Amygdala (tissue), 56 donors: ENCODE results near the gene CNIH4.
"Not testable (repeated sequence)": the region's sequence is repeated elsewhere in the genome, so short reads cannot be mapped to it uniquely, and the experiment has no call there.

Experiments used
- DNase-seq, 56 donors: peaks; one replicate each; lab custom pipeline; 2025; lab: John Stamatoyannopoulos, UW

CNIH4 gene

DNA sequence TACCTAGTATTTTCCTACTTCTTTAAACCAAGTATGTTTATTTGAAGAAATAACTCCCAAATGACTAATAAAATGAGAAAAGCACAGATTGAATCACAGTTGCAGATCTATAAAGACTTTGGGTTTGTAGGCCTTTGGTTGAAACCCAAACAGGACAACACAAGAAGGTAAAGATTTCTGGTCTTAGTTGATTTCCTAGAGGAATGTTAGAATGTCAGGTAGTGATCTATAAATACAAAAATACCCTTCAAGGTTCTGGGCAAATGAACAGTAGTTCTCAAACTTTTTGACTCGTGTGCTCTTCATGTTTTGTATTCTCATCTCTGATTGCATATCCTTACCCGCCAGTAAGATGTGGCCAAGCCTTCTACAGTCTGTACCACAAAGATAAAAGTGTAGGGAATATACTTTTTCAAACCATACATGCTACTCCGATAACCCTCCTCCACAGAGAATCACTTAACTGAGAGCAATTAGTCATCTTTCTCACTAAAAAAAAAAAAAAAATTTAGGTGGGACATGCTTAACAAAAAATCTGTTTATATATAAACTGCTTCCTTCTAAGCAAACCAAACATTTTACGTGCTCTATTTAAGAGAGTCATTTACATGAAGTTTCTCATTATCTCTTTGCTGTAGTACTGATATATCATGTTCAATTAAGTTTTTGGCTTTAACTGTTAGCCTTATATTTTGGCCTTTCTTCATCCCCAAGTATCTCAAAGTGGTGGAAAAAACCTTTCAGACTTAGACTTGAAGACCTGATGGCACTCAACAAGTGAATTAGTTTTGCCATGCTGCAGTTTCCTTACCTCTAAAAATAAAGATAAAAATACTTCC lies 36.0 kb downstream of the CNIH4 start:
- DNase-seq = no peak

DNA sequence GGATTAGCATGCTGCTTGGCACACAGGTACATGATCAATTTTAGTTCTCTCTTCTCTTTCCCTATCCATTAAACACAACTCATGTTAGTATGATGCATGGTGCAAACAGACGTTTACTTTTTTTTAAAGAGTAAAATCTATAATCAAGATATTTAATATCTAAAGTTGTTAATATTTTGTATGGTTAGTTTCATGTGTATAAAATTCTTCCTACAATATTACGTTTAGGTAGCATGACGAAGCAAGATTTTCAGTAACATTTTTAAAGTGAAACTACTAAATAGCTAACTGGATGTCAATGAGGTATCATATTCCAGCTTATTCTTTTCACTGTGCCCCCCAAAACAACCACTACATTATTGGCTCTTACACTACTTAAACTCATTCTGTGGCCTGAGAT lies 36.6 kb downstream of the CNIH4 start:
- DNase-seq = no peak

DNA sequence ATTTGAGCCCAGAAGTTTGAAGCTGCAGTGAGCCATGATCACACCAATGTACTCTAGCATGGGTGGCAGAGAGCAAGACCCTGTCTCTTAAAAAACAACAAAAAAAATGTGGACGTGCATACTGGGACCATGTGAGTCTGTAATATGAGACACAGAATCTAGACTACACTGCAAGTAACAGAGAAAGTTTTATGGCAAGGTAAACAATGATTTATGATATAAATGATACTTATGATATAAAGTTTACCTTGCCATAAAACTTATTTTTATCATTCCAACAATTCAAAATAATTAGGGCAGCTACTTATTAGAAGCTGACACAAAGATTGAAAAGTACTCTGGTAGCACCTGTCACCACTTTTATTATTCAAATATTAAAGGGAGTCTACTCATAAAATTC lies 43.2 kb downstream of the CNIH4 start:
- no peak for DNase-seq

DNA sequence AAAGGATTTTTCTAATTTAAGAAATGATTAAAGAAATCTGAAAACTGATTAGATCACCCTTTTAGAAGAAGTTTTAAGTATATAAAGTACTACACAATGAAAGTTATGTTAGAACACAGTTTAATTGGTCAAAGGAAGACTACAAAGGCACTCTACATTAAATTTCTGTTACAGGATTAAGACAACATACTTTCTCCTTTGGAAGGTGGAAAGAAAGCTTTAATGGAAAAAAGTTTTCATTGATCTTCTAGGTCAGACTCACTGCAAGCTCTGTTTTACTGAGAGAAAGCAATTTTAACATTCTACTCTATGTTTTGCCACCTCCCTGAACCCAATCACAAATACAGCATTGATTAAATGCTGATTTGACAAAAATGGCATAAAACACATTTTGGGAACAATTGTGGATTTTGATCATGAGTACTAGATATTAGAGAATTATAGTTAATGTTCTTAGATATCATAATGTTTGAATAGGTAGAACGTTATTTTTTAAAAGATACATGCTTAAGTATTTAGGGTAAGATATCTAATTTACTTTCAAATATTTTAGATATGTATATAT lies 45.9 kb downstream of the CNIH4 start:
- no peak for DNase-seq

DNA sequence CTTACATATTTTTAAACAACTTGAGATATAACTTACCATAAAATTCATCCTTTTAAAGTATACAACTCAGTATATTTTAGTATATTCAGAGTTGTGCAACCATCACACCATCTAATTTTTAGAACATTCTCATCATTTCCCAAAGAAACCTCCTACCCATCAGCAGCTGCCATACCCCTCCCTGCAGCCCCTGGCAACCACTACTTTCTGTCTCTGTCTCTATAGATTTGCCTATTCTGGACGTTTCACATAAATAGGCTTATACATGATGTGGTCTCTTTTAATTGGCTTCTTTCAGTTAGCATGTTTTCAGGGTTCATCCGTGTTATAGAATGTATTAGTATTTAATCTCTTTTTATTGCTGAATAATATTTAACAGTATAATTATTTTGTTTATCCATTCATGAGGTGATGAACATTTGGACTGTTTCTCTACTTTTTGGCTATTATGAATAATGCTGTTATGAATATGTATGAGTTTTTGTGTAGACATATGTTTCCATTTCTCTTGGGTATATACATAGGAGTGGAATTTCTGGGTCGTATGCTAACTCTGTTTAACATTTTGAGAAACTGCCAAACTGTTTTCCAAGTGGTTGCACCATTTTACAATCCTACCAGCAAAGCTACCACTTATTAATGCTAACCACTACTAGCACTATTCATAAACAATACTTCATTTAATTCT lies 48.4 kb downstream of the CNIH4 start:
- no peak for DNase-seq

DNA sequence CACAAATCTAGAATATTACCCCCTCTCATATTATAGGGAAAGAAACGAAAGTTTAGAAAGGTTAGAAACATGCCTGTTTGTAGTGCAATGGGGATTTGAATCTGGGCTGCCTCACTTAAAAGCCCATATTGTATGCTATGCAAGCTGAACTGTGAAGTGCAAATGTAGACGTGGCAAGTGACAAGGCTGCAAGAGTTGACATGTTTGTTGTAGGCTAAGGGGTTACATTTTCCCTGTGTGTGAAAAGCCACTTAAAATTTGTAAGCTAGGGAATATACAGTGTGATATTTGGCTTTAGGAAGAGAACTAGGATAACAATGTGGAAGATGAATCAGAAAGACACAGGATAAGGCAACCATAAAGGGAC lies 48.9 kb downstream of the CNIH4 start:
- DNase-seq = no peak

DNA sequence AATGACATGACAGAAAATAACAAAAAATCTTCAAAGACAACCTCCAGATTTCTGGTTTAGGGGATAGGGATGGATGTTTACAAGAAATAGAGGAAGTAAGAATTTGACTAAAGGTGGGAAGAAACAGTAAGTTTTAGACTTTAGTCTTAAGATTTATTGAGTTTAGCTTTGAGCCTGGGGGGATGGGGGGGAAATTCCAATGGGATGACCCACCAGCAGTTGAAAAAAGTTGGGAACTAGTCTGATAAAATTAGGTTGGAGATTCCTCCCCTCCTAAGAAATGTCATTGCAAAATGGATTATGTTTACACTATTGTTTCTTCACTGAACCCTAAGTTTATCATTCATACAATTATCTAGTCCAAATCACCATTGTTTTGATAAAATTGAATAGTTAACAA lies 49.5 kb downstream of the CNIH4 start:
- no peak for DNase-seq

DNA sequence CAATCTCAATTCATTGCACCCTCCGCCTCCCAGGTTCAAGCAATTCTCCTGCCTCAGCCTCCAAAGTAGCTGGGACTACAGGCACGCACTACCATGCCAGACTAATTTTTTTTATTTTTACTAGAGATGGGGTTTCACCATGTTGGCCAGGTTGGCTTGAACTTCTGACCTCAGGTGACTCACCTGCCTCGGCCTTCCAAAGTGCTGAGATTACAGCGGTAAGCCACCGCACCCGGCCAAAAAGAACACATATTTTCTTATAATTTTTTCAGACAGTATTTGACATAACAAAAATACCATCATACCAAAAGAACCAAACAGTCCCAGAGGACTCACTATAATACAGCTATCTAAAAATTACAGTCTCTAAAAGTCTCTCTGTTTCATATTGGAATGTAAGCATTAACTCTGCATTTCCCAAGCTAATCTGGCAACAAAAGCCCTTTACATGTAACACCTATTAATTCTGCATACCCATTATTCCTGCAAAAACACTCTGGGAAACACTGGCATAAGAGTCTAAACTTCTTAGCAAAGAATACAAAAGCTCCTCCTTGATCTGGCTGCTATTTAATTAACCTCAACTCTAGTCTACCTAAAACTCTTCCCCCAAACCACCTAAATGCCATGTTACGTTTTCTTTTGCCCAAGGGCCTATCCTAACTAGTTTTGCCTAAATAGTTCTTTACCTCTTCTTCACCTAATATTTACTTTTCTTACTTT lies 51.1 kb downstream of the CNIH4 start:
- DNase-seq = no peak

DNA sequence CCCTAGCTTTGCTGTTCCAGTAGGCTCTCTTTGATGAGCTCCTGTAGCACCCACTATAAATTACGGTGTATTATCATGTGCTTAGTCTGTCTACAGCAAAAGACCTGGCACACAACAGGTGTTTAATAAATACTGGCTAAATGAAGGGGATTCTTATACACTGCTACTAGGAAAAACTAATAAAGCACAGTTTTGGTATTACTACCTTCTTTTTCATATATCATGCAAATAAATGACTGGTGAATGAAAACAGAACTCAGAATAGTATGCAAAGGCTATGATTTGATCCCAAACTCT lies 51.6 kb downstream of the CNIH4 start:
- DNase-seq = no peak

DNA sequence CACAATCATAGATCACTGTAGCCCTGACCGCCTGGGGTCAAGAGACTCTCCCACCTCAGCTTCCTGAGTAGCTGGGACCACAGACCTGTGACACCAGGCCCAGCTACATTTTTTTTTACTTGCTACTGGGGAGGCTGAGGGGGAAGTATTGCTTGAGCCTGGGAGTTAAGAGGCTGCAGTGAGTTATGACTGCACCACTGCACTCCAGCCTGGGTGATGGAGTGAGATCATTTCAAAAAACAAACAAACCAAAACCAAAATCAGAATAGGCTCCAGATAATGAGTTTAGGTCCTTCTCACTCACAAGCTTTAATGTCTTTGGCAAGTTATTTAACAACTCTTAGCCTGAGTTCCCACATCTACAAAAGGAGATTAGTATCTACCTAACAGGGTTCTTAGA lies 55.1 kb downstream of the CNIH4 start:
- DNase-seq = no peak

DNA sequence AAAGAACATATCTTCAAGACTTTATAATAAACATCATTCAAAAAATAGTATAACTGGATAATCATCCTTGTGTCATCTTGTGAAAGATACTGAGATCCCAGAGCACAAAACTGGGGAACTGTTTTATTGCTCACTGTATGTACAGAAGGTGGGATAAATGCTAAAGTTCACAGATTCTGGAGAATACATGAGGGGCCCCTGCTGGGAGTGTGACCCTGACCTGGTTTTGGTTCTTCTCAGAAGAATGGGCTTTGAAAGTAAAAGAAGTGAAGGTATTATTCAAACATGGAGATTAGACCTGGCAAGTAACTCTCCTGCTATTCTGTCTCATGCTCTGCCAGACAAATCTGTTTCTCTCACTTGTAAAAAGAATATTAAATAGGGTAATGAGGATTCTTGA lies 63.4 kb downstream of the CNIH4 start:
- no peak for DNase-seq

DNA sequence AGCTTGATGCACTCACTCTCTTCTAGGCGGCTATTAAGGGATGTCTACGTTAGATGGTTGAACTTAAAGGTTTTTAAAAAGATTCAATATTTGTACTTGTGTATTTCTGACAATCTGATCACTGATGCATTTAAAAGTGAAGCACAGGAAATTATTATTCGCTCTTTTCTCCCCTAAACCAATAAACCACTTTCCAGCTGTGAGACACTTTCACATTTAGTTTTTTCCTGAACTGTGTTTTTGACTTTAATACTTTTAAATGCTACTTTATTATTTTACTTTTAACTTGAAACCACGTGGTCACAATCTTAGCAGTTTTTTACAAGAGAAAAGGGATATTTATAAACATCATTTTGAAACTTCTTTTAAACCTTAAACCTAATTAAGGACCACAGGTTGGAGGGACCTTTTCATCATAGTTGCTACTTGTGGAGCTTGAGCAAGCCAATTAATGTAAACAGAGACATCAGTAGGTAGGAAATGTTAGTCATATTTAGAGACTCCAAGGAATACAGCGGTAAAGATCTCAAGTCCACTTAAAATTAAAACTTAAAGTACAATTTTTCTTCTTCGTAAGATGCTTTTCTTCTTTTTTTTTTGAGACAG lies 68.7 kb downstream of the CNIH4 start:
- no peak for DNase-seq

DNA sequence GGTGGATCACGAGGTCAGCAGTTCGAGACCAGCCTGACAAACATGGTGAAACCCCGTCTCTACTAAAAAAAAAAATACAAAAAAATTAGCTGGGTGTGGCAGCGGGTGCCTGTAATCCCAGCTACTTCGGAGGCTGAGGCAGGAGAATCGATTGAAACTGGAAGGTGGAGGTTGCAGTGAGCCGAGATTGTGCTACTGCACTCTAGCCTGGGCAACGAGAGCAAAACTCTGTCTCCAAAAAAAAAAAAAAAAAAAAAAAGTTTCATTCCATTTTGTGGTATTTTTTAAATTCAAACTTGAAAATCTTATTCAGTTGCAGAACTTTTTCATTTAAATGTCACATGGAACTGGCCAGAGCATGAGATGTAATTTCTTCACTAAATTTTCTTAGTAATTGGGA lies 70.2 kb downstream of the CNIH4 start:
- DNase-seq = not testable (repeated sequence)

DNA sequence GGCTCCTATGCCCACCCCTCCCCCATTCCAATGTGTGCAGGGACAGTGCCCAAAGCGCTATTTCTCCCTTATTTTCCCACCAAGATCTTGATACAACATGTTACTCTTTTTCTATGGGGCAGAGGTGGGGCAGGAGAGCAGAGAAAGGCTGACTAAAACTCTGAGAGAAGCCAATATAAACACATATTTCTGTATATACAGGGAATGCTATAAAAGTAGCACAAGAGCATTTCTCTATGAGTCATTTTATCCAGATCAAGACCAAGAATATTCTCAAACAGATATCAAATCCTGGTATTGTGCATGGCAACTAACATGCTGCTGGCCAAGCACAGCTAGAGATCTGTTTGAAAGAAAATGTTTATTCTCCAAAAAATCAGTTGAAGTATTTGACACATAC lies 70.7 kb downstream of the CNIH4 start:
- DNase-seq = no peak

DNA sequence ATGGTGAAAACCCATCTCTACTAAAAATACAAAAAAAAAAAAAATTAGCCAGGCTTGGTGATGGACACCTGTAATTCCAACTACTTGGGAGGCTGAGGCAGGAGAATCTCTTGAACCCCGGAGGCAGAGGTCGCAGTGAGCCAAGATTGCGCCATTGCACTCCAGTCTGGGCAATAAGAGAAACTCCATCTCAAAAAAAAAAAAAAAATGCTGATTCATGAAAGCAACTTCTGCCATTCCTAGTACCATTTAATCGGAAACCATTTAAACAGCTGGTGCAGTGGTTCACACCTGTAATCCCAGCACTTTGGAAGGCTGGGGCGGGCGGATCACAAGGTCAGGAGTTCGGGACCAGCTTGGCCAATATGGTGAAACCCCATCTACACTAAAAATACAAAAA lies 72.0 kb downstream of the CNIH4 start:
- not testable (repeated sequence) for DNase-seq
